DMS53 treated with DMSO at 0.1 percent for 48 hours (cell line): ENCODE data around the gene GNG12.

Experiments used
- DNase-seq: peaks from one replicate; lab custom pipeline; 2025; ENCODE audit not compliant: unreplicated experiment; lab: John Stamatoyannopoulos, UW

Gene GNG12

GRCh38 chr1:67832737-67833601, at the start of gene GNG12:
Gene GNG12 (minus strand): TSS chr1:67833467. CDS start chr1:67707686, 125,781 bp downstream.
- peak; percentile 74 for DNase-seq

GRCh38 chr1:67882196-67882958, 49.1 kb upstream of the GNG12 start:
- DNase-seq, result no peak

- DNase-seq, result peak; percentile 98
These were observed 46.9 kb upstream of the GNG12 start for GRCh38 chr1:67880056-67880601.

- DNase-seq, result no peak
These were observed 46.2 kb upstream of the GNG12 start for GRCh38 chr1:67879485-67879884.

GRCh38 chr1:67874501-67875111, 41.3 kb upstream of the GNG12 start:
- no peak for DNase-seq

GRCh38 chr1:67869233-67869632, 36.0 kb upstream of the GNG12 start:
- DNase-seq, result no peak

GRCh38 chr1:67863637-67864036, 30.4 kb upstream of the GNG12 start:
- no peak for DNase-seq

- DNase-seq, result no peak
These were observed 29.4 kb upstream of the GNG12 start for GRCh38 chr1:67862685-67863084.

GRCh38 chr1:67861856-67862516, 28.7 kb upstream of the GNG12 start:
- DNase-seq, result no peak

- no peak for DNase-seq
These were observed 27.5 kb upstream of the GNG12 start for GRCh38 chr1:67860776-67861175.

GRCh38 chr1:67856921-67857320, 23.7 kb upstream of the GNG12 start:
- no peak for DNase-seq

GRCh38 chr1:67855961-67856360, 22.7 kb upstream of the GNG12 start:
- DNase-seq, result no peak

GRCh38 chr1:67855444-67855843, 22.2 kb upstream of the GNG12 start:
- DNase-seq, result no peak

- DNase-seq, result peak; percentile 93
These were observed 20.4 kb upstream of the GNG12 start for GRCh38 chr1:67853704-67854103.

GRCh38 chr1:67851800-67852199, 18.5 kb upstream of the GNG12 start:
- DNase-seq, result no peak

GRCh38 chr1:67850611-67851075, 17.4 kb upstream of the GNG12 start:
- DNase-seq, result peak; percentile 96

- peak; percentile 79 for DNase-seq
These were observed 16.9 kb upstream of the GNG12 start for GRCh38 chr1:67850151-67850551.

- no peak for DNase-seq
These were observed 14.2 kb upstream of the GNG12 start for GRCh38 chr1:67847466-67847865.

GRCh38 chr1:67846538-67846937, 13.3 kb upstream of the GNG12 start:
- no peak for DNase-seq

GRCh38 chr1:67844988-67845387, 11.7 kb upstream of the GNG12 start:
- no peak for DNase-seq

GRCh38 chr1:67843746-67844145, 10.5 kb upstream of the GNG12 start:
- DNase-seq, result no peak
